ENCODE data around the gene ARHGAP26.

ARHGAP26 gene

GRCh38 chr5:142743592-142744441 lies 26.4 kb upstream of the ARHGAP26 start:
- Mint-ChIP-seq H3K27ac (no peak overlapping the region), H3K27me3 (peaks cover 36% of the 10 kb centered on the region), H3K36me3 (no peaks in the 10 kb centered on the region), H3K9me3 (no peaks in the 10 kb centered on the region), H3K4me3 (no peak overlapping the region), H3K4me1 (peaks cover 2% of the 10 kb centered on the region)
- CTCF ChIA-PET, result interaction anchor here (1.9 to 3.1 kb wide), 3 partner anchors 124 to 145 kb away, joined by 9 to 14 read pairs (median 10); no protein-coding TSS in a partner anchor
- no peak for DNase-seq

- H3K4me3 Mint-ChIP-seq, result no peak overlapping the region
- no peaks in the 10 kb centered on the region for H3K9me3 Mint-ChIP-seq
- H3K27ac Mint-ChIP-seq, result no peak overlapping the region
- no peaks in the 10 kb centered on the region for H3K36me3 Mint-ChIP-seq
- DNase-seq, result no peak
- CTCF ChIA-PET, result interaction anchor here (1.2 to 3.1 kb wide), 4 partner anchors 22 to 143 kb away, joined by 3 to 14 read pairs (median 8); no protein-coding TSS in a partner anchor
- peaks cover 29% of the 10 kb centered on the region for H3K27me3 Mint-ChIP-seq
- peaks cover 8% of the 10 kb centered on the region for H3K4me1 Mint-ChIP-seq
These were observed 24.9 kb upstream of the ARHGAP26 start for GRCh38 chr5:142745268-142745667.

- no peak overlapping the region for H3K27ac Mint-ChIP-seq
- H3K27me3 Mint-ChIP-seq, result peaks cover 29% of the 10 kb centered on the region
- CTCF ChIA-PET, result interaction anchor here (1.7 to 6.5 kb wide), 13 partner anchors 15 to 162 kb away, joined by 3 to 169 read pairs (median 22); partner anchors contain the start of gene ARHGAP26
- H3K4me1 Mint-ChIP-seq, result peaks cover 8% of the 10 kb centered on the region
- no peak for DNase-seq
- no peaks in the 10 kb centered on the region for H3K36me3 Mint-ChIP-seq
- H3K4me3 Mint-ChIP-seq, result no peak overlapping the region
- no peaks in the 10 kb centered on the region for H3K9me3 Mint-ChIP-seq
These were observed 23.4 kb upstream of the ARHGAP26 start for GRCh38 chr5:142746532-142747433.

GRCh38 chr5:142748132-142748531 lies 22.0 kb upstream of the ARHGAP26 start:
- H3K4me3 Mint-ChIP-seq, result no peak overlapping the region
- H3K27ac Mint-ChIP-seq, result no peak overlapping the region
- H3K4me1 Mint-ChIP-seq, result peaks cover 8% of the 10 kb centered on the region
- CTCF ChIA-PET, result interaction anchor here (0.6 to 6.5 kb wide), 34 partner anchors 9 to 648 kb away, joined by 3 to 169 read pairs (median 7); partner anchors contain the start of gene ARHGAP26
- no peak for DNase-seq
- H3K27me3 Mint-ChIP-seq, result peaks cover 21% of the 10 kb centered on the region
- H3K36me3 Mint-ChIP-seq, result no peaks in the 10 kb centered on the region
- H3K9me3 Mint-ChIP-seq, result no peaks in the 10 kb centered on the region

- no peaks in the 10 kb centered on the region for H3K9me3 Mint-ChIP-seq
- H3K4me1 Mint-ChIP-seq, result peaks cover 8% of the 10 kb centered on the region
- CTCF ChIA-PET, result interaction anchor here (0.6 to 6.5 kb wide), 41 partner anchors 9 to 647 kb away, joined by 3 to 169 read pairs (median 6); partner anchors contain the start of gene ARHGAP26
- H3K36me3 Mint-ChIP-seq, result no peaks in the 10 kb centered on the region
- H3K4me3 Mint-ChIP-seq, result no peak overlapping the region
- peak; percentile 67 for DNase-seq
- peaks cover 15% of the 10 kb centered on the region for H3K27me3 Mint-ChIP-seq
- no peak overlapping the region for H3K27ac Mint-ChIP-seq
These were observed 21.5 kb upstream of the ARHGAP26 start for GRCh38 chr5:142748568-142749249.

- Mint-ChIP-seq H3K27ac (no peak overlapping the region), H3K36me3 (no peaks in the 10 kb centered on the region), H3K4me1 (peaks cover 8% of the 10 kb centered on the region), H3K27me3 (peaks cover 12% of the 10 kb centered on the region), H3K9me3 (no peaks in the 10 kb centered on the region), H3K4me3 (no peak overlapping the region)
- DNase-seq, result no peak
- CTCF ChIA-PET, result interaction anchor here (0.7 to 6.5 kb wide), 31 partner anchors 12 to 855 kb away, joined by 3 to 169 read pairs (median 7); partner anchors contain the start of gene ARHGAP26
These were observed 20.9 kb upstream of the ARHGAP26 start for GRCh38 chr5:142749321-142749720.

GRCh38 chr5:142753116-142753631 lies 17.0 kb upstream of the ARHGAP26 start:
- Mint-ChIP-seq H3K27ac (no peak overlapping the region), H3K36me3 (no peaks in the 10 kb centered on the region), H3K4me3 (no peak overlapping the region), H3K4me1 (peaks cover 9% of the 10 kb centered on the region), H3K9me3 (no peaks in the 10 kb centered on the region), H3K27me3 (peaks cover 17% of the 10 kb centered on the region)
- CTCF ChIA-PET, result interaction anchor here (1.2 to 2.6 kb wide), 9 partner anchors 13 to 136 kb away, joined by 4 to 18 read pairs (median 8); partner anchors contain the start of gene ARHGAP26
- DNase-seq, result no peak

- Mint-ChIP-seq H3K9me3 (no peaks in the 10 kb centered on the region), H3K4me3 (no peak overlapping the region)
These were observed 16.1 kb upstream of the ARHGAP26 start for GRCh38 chr5:142754031-142754430.

GRCh38 chr5:142756576-142756975 lies 13.6 kb upstream of the ARHGAP26 start:
- H3K27ac Mint-ChIP-seq, result no peak overlapping the region
- peaks cover 2% of the 10 kb centered on the region for H3K4me1 Mint-ChIP-seq
- no peak for DNase-seq
- no peak overlapping the region for H3K4me3 Mint-ChIP-seq
- H3K27me3 Mint-ChIP-seq, result peaks cover 14% of the 10 kb centered on the region
- no peaks in the 10 kb centered on the region for H3K36me3 Mint-ChIP-seq
- CTCF ChIA-PET, result interaction anchor here (0.9 to 1.0 kb wide), 2 partner anchors 44 to 110 kb away, joined by 3 to 4 read pairs; no protein-coding TSS in a partner anchor
- no peaks in the 10 kb centered on the region for H3K9me3 Mint-ChIP-seq

More at GRCh38 chr5:142754031-142754430, 16.1 kb upstream of the ARHGAP26 start:
- Mint-ChIP-seq H3K27me3 (peaks cover 14% of the 10 kb centered on the region), H3K36me3 (no peaks in the 10 kb centered on the region), H3K4me1 (peaks cover 9% of the 10 kb centered on the region), H3K27ac (no peak overlapping the region)
- DNase-seq, result no peak
- CTCF ChIA-PET, result interaction anchor here (1.2 to 2.6 kb wide), 10 partner anchors 14 to 135 kb away, joined by 4 to 18 read pairs (median 7); partner anchors contain the start of gene ARHGAP26

- no peaks in the 10 kb centered on the region for H3K36me3 Mint-ChIP-seq
- H3K27ac Mint-ChIP-seq, result no peak overlapping the region
- CTCF ChIA-PET, result interaction anchor here (0.9 kb wide), 1 partner anchor 57 kb away, joined by 3 read pairs; no protein-coding TSS in a partner anchor
These were observed 12.6 kb upstream of the ARHGAP26 start for GRCh38 chr5:142757564-142757963.

GRCh38 chr5:142758062-142758795 lies 11.9 kb upstream of the ARHGAP26 start:
- Mint-ChIP-seq H3K9me3 (no peaks in the 10 kb centered on the region), H3K4me1 (peaks cover 2% of the 10 kb centered on the region), H3K27me3 (peaks cover 24% of the 10 kb centered on the region), H3K36me3 (no peaks in the 10 kb centered on the region), H3K4me3 (no peak overlapping the region), H3K27ac (no peak overlapping the region)
- CTCF ChIA-PET, result interaction anchor here (0.9 kb wide), 1 partner anchor 58 kb away, joined by 3 read pairs; no protein-coding TSS in a partner anchor
- DNase-seq, result no peak

More at GRCh38 chr5:142757564-142757963, 12.6 kb upstream of the ARHGAP26 start:
- DNase-seq, result no peak
- Mint-ChIP-seq H3K4me3 (no peak overlapping the region), H3K27me3 (peaks cover 20% of the 10 kb centered on the region), H3K9me3 (no peaks in the 10 kb centered on the region), H3K4me1 (peaks cover 2% of the 10 kb centered on the region)

GRCh38 chr5:142758796-142759145 lies 11.4 kb upstream of the ARHGAP26 start:
- CTCF ChIA-PET, result no interaction called here
- peaks cover 2% of the 10 kb centered on the region for H3K4me1 Mint-ChIP-seq
- DNase-seq, result no peak
- H3K27me3 Mint-ChIP-seq, result peaks cover 26% of the 10 kb centered on the region
- no peaks in the 10 kb centered on the region for H3K9me3 Mint-ChIP-seq
- H3K36me3 Mint-ChIP-seq, result no peaks in the 10 kb centered on the region
- H3K27ac Mint-ChIP-seq, result no peak overlapping the region
- H3K4me3 Mint-ChIP-seq, result no peak overlapping the region

Measured in activated naive CD4-positive, alpha-beta T cell treated with anti-CD3 and anti-CD28 coated beads, Interleukin-2, amount 10 ng/mL, durations not matched to agents 7 days and 5 days (primary cell).